Nephron (organoid): ENCODE results near the gene MRTFA.
"Not testable (repeated sequence)": the region's sequence is repeated elsewhere in the genome, so short reads cannot be mapped to it uniquely, and the experiment has no call there.

Source experiments
- H3K27ac Mint-ChIP-seq, 3 experiments: 2 replicates each; pipeline ENCODE4 v1.8.0; 2020; ENCODE audit warnings: mixed read lengths in 3 of 3, mild to moderate bottlenecking in 2 of 3, moderate library complexity in 1 of 3
- H3K27me3 Mint-ChIP-seq: 2 replicates; pipeline ENCODE4 v1.8.0; 2021; ENCODE audit warnings: low read depth, mild to moderate bottlenecking, moderate library complexity, mixed read lengths
- H3K36me3 Mint-ChIP-seq: 2 replicates; pipeline ENCODE4 v1.8.0; 2020; ENCODE audit warnings: low read depth, mixed read lengths
- H3K4me1 Mint-ChIP-seq: 2 replicates; pipeline ENCODE4 v1.8.0; 2020; ENCODE audit warnings: mixed read lengths
- H3K4me3 Mint-ChIP-seq, 3 experiments: 2 replicates each; pipeline ENCODE4 v1.8.0; 2020; ENCODE audit warnings: mild to moderate bottlenecking in 3 of 3, mixed read lengths in 3 of 3, moderate library complexity in 2 of 3
- H3K9me3 Mint-ChIP-seq: 2 replicates; pipeline ENCODE4 v1.8.0; 2020; ENCODE audit warnings: mixed read lengths
- CTCF ChIP-seq, 3 experiments: fragments of 200-600 bp; sonication (generic); IDR thresholded peaks; one replicate each; pipeline ENCODE4 v1.5.0; 2021; ENCODE audit warnings: antibody characterized with exemption in 3 of 3; ENCODE audit not compliant: unreplicated experiment in 3 of 3

The MRTFA gene

DNA sequence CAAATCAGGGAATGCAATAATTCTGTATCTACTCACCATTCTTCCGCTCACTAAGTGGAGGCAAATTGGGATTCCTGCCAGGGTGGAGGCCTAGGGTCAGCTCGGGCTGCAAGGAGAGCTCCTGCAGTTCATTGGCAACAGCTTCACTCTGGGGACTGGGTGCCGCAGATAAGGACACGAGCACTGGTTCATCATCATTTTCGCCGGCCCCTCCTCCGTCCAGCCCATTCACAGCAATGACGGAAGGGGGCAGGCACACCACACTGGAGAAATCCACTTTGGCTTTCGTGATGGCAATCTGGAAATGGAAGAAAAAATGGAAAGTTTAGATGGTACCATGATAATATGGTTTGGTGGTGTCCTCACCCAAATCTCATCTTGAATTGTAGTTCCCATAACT, 84.4 kb downstream of the MRTFA start:
- H3K9me3 Mint-ChIP-seq = no peaks in the 10 kb centered on the region
- H3K4me3 Mint-ChIP-seq = no peak overlapping the region
- TF ChIP-seq CTCF (IDR thresholded peaks at IDR 0.05; ENCODE audit: unreplicated experiment in 3 of 3) = no peak
- peaks cover 16% of the 10 kb centered on the region for H3K4me1 Mint-ChIP-seq
- H3K27ac Mint-ChIP-seq = no peak overlapping the region
- no peaks in the 10 kb centered on the region for H3K27me3 Mint-ChIP-seq
- peaks cover 43% of the 10 kb centered on the region for H3K36me3 Mint-ChIP-seq

GRCh38 chr22:40547729-40548143, 88.8 kb downstream of the MRTFA start:
- no peak for TF ChIP-seq CTCF (IDR thresholded peaks at IDR 0.05; ENCODE audit: unreplicated experiment in 3 of 3)
- H3K27ac Mint-ChIP-seq = no peak overlapping the region
- H3K9me3 Mint-ChIP-seq = no peaks in the 10 kb centered on the region
- no peaks in the 10 kb centered on the region for H3K27me3 Mint-ChIP-seq
- peaks cover 9% of the 10 kb centered on the region for H3K4me1 Mint-ChIP-seq
- peaks cover 40% of the 10 kb centered on the region for H3K36me3 Mint-ChIP-seq
- H3K4me3 Mint-ChIP-seq = no peak overlapping the region

DNA sequence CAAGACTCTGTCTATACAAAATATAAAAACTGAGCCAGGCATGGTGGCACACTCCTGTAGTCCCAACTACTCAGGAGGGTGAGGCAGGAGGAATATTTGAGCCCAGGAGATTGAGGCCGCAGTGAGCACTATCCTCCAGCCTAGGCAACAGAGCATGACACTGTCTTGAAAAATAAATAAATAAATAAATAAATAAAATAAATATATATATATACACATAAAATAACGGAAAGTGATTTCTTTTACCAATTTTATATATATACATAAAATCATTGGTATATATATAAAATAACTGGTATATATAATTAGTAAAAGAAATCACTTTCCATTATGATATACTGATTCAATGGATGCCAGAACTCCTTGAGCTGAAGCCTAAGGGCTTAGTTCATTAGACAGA, 91.8 kb downstream of the MRTFA start:
- no peak overlapping the region for H3K4me3 Mint-ChIP-seq

DNA sequence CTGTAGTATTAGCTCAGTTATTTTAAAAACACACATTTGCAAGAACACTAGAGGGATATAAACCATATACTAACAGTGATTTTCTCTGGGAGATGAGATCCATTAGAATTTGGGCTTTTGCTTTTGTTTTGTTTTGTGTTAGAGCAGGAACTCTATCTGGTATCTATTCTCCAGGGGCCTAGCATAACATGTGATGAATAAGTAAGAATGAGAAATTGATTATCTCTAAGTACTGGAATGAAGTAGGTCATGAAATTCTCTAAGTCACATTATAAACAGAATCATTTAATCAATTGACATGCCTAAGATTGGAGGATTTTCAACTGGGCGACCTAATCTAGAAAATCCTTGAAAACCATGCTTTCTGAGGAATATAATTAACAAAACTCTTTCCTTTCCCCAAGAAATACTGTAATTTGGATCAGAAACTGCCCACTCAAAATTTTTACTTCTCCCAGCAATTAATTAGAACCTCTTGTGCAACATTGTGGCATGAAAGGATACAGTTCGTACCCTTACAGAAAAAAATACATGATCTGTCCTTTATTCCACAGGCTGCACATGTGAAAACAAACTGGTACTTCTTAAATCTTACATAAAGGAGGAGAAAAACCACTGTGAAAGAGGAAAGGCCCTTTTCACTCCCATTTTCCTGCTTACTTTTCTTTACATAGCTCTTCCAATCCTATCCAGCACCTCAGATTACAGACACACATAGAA, 93.5 kb downstream of the MRTFA start:
- Mint-ChIP-seq H3K4me1 (peaks cover 9% of the 10 kb centered on the region), H3K9me3 (no peaks in the 10 kb centered on the region), H3K27me3 (no peaks in the 10 kb centered on the region), H3K36me3 (peaks cover 32% of the 10 kb centered on the region), H3K27ac (peak overlapping the region in 1 of 3 experiments; percentile 24), H3K4me3 (no peak overlapping the region)
- no peak for TF ChIP-seq CTCF (IDR thresholded peaks at IDR 0.05; ENCODE audit: unreplicated experiment in 3 of 3)

More for the DNA sequence above, 91.8 kb downstream of the MRTFA start:
- no peak for TF ChIP-seq CTCF (IDR thresholded peaks at IDR 0.05; ENCODE audit: unreplicated experiment in 3 of 3)
- peaks cover 31% of the 10 kb centered on the region for H3K36me3 Mint-ChIP-seq
- H3K4me1 Mint-ChIP-seq = peaks cover 9% of the 10 kb centered on the region
- no peak overlapping the region for H3K27ac Mint-ChIP-seq
- no peaks in the 10 kb centered on the region for H3K27me3 Mint-ChIP-seq
- no peaks in the 10 kb centered on the region for H3K9me3 Mint-ChIP-seq

GRCh38 chr22:40541300-40541699, 95.2 kb downstream of the MRTFA start:
- Mint-ChIP-seq H3K36me3 (peaks cover 20% of the 10 kb centered on the region), H3K4me3 (no peak overlapping the region), H3K9me3 (no peaks in the 10 kb centered on the region), H3K27me3 (no peaks in the 10 kb centered on the region), H3K4me1 (peaks cover 9% of the 10 kb centered on the region), H3K27ac (no peak overlapping the region)
- TF ChIP-seq CTCF (IDR thresholded peaks at IDR 0.05; ENCODE audit: unreplicated experiment in 3 of 3) = no peak

DNA sequence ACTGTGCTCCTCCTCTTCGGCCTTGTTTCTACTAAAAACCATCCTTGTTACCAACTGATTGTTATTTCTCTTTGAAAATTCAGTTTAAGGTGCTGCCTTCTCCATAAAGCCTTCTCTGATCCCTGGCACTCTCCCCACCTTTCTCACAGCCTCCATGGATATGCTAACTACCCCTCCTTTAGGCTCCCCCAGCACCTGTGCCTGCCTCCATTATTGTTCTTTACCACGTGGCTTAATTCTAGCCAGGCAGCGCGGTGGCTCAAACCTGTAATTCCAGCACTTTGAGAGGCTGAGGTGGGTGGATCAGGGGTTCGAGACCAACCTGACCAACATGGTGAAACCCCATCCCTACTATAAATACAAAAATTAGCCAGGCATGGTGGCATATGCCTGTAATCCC, 96.3 kb downstream of the MRTFA start:
- Mint-ChIP-seq H3K36me3 (peaks cover 20% of the 10 kb centered on the region), H3K27ac (no peak overlapping the region), H3K27me3 (no peaks in the 10 kb centered on the region), H3K4me1 (peaks cover 9% of the 10 kb centered on the region), H3K9me3 (peaks cover 3% of the 10 kb centered on the region), H3K4me3 (no peak overlapping the region)
- no peak for TF ChIP-seq CTCF (IDR thresholded peaks at IDR 0.05; ENCODE audit: unreplicated experiment in 3 of 3)

- not testable (repeated sequence) for H3K27ac Mint-ChIP-seq, H3K4me3 Mint-ChIP-seq, H3K27me3 Mint-ChIP-seq, H3K9me3 Mint-ChIP-seq
- Mint-ChIP-seq H3K4me1 (peaks cover 38% of the 10 kb centered on the region), H3K36me3 (peaks cover 28% of the 10 kb centered on the region)
These were observed 100.4 kb downstream of the MRTFA start for GRCh38 chr22:40536149-40536548.
